GM15510 (cell line): ENCODE results near the gene TTC12.

ENCODE experiments used
- POLR2A ChIP-seq: IDR thresholded peaks from 3 replicates; pipeline ENCODE4 v1.6.1; 2011; ENCODE audit warnings: borderline replicate concordance; ENCODE audit not compliant: insufficient read length; ENCODE audit errors: extremely low read depth

The TTC12 gene

GRCh38 chr11:113279591-113279990 is 34.8 kb upstream of the TTC12 start:
- TF ChIP-seq POLR2A = no peak

- TF ChIP-seq POLR2A = no peak
Measured at GRCh38 chr11:113281052-113281725, 33.2 kb upstream of the TTC12 start.

GRCh38 chr11:113282898-113283437 is 31.4 kb upstream of the TTC12 start:
- TF ChIP-seq POLR2A = no peak

GRCh38 chr11:113283881-113284280 is 30.5 kb upstream of the TTC12 start:
- no peak for TF ChIP-seq POLR2A

GRCh38 chr11:113286009-113286408 is 28.4 kb upstream of the TTC12 start:
- TF ChIP-seq POLR2A = no peak

- TF ChIP-seq POLR2A = no peak
Measured at GRCh38 chr11:113286509-113287497, 27.6 kb upstream of the TTC12 start.

- no peak for TF ChIP-seq POLR2A
Measured at GRCh38 chr11:113287801-113288200, 26.6 kb upstream of the TTC12 start.

- no peak for TF ChIP-seq POLR2A
Measured at GRCh38 chr11:113288286-113288863, 26.0 kb upstream of the TTC12 start.

- no peak for TF ChIP-seq POLR2A
Measured at GRCh38 chr11:113289431-113290187, 24.8 kb upstream of the TTC12 start.

GRCh38 chr11:113293936-113294335 is 20.4 kb upstream of the TTC12 start:
- no peak for TF ChIP-seq POLR2A

GRCh38 chr11:113295993-113296392 is 18.4 kb upstream of the TTC12 start:
- no peak for TF ChIP-seq POLR2A

GRCh38 chr11:113296447-113297205 is 17.8 kb upstream of the TTC12 start:
- TF ChIP-seq POLR2A = no peak

- no peak for TF ChIP-seq POLR2A
Measured at GRCh38 chr11:113304916-113305315, 9.5 kb upstream of the TTC12 start.

- TF ChIP-seq POLR2A = no peak
Measured at GRCh38 chr11:113305440-113306336, 8.7 kb upstream of the TTC12 start.

GRCh38 chr11:113308601-113309000 is 5.8 kb upstream of the TTC12 start:
- no peak for TF ChIP-seq POLR2A
